Measurements from ENCODE around the gene UROS.
A peak's percentile ranks its signal among the peaks of the same experiment; 100 is the strongest.

UROS gene

GRCh38 chr10:125828311-125828710, 5.3 kb upstream of the UROS start:
- DNase-seq = no peak

DNA sequence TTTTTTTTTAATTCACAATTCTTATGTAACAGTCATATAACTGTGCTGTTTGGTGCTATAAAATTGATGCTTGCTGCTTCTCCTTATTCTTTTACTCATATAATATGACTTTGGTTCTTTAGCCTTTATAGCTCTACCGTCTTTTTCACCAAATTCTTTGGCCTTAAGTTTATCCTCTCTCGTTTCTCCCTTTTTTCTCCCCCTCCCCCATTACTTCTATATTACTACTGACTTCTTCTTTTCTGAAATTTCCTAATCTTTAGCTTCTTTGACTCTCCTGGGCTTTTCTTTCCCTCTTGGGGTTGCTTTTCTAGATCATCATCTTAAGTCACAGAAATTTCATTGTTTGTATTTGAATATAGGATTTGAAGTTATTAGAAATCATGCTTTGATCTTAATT, 4.1 kb upstream of the UROS start:
- no peak for DNase-seq

- no peak for DNase-seq
Measured at GRCh38 chr10:125824736-125825135, 1.7 kb upstream of the UROS start.

- DNase-seq = no peak
Measured at GRCh38 chr10:125823663-125824251, 699 bp upstream of the UROS start.

- no peak for DNase-seq
Measured at GRCh38 chr10:125820701-125821100, 2.4 kb downstream of the UROS start.

- DNase-seq = no peak
Measured at GRCh38 chr10:125817337-125817946, 5.6 kb downstream of the UROS start.

- no peak for DNase-seq
Measured at GRCh38 chr10:125816548-125816947, 6.5 kb downstream of the UROS start.

GRCh38 chr10:125815764-125816163, 7.3 kb downstream of the UROS start:
- DNase-seq = no peak

GRCh38 chr10:125812128-125812750, 10.8 kb downstream of the UROS start:
- DNase-seq = no peak

DNA sequence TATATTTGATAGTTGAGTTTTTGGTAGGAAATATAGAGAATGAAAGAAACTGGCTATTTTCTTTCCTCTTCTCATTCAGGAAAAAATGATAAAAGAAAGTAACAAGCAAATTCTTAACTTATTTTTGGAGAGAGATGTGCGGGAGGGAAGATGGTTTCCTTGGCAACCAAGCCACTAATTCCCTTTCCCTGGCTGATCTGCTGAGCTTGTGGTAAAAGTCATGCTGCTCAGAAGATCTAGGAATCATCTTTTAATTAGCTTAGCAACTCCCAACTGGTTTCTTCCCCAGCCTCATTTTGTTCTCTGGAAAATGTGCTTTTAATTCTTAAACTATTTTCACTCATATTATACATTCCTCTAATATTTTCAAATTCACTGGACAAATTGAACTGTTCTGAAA, 11.8 kb downstream of the UROS start:
- DNase-seq = no peak

DNA sequence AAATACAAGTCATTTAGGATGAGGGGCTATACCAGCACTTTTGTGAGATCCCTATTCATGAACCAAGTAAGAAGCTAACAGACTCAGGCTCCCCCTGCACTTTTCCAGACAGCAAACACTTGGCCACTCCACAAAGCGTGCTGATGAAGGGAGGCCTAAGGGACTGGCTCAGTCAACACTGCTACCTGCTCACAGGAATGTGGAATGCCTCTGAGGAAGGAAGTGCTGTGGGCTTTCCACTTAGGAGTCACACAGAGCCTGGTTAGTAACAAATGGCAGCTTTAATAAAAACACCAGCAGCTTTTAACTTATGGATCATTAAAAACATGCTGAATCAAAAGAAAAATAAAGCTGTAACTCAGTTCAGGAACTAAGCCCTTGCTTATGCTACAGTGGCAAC, 15.0 kb downstream of the UROS start:
- DNase-seq = no peak

DNA sequence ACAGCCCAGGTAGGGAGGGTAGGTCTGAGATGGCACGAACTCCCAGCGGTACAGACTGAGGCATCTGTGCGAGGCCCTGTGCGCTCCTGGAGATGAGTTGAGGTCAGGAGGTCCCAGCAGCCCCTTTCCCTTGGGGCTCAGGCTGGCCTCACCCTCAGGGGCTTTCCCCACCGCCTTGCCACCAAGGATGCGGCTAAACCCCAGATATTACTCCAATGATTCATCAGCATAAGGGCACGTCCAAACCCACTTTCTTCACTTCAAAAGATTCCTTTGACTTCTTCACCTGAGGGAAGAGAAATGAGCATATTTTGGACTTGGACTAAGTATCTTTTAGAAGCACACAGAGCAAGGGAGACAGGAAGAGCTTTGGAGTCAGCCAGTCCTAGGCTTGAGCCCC, 20.3 kb downstream of the UROS start:
- no peak for DNase-seq

DNA sequence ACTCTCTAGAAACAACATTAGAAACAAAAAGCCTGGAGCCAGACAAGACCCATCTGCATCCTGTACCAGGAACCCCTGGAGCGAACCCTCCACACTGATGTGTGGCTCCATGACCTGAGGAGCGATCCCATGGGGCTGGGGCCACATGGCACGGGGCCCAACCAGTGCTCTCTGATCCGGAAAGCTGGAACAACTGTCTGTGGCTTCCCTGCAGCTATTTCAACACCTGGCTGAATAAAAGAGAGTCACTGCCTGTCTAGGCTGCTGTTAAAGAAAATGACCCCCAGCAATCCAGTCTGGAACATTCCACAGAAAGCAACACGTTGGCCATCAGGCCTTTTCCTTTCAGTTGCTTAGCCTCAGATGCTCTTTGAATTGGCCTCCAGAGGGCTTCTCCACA, 20.9 kb downstream of the UROS start:
- DNase-seq = no peak

GRCh38 chr10:125801574-125801973, 21.5 kb downstream of the UROS start:
- DNase-seq = no peak

DNA sequence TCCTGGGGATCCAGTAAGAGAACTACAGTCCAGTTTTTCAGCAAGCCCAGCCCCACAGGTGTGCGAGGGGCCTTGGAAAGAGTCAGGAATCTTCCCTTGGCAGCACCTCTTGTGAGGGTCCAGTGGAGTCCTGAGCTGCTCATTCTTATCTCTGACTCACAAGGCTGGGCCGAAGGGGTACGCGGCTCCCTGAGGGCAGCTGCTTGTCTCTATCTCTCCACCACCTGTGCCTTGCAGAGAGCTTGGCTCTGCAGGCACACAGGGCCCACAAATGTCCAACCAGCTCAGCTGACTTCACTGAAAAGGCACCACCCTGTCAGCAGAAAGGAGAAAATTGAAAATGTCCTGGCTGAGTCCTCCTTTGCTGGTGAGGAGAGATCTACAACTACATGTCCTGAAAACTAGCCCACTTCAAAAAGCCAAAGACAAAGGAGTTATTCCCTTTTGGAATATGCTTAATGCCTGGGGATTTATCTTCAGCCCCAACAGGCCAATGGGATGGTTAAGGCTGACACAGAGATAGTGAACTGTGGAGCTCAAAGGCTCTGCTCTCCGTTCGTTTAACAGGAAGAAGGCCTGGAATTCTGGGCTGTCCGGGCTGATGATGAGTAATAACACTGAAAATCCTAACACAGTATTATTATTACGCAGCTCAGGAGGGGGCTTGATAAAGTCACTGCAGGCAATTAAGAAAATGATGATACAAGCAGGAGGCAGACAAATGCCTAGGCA, 23.4 kb downstream of the UROS start:
- no peak for DNase-seq

- DNase-seq = no peak
Measured at GRCh38 chr10:125797994-125798662, 24.9 kb downstream of the UROS start.

DNA sequence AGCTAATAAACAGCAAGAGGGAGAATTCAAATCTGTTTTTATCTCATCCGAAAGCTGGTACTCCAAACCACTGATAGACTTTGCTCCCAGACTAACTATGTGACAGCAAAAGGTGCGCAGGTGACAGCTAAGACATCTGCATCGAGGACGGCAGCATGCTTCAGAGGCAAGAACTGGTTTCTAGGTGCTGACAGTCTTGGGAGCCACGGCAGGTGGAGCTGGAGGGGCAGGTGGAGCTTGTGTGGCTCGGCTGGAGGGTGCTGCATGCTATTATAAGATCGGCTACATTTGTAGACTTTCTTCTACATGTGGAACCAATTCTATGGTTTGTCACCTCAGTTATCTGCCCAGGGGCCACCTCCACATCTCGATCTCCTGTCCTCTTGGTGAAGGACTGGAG, 25.6 kb downstream of the UROS start:
- DNase-seq = no peak

GRCh38 chr10:125795637-125796190, 27.3 kb downstream of the UROS start:
- DNase-seq = no peak

DNA sequence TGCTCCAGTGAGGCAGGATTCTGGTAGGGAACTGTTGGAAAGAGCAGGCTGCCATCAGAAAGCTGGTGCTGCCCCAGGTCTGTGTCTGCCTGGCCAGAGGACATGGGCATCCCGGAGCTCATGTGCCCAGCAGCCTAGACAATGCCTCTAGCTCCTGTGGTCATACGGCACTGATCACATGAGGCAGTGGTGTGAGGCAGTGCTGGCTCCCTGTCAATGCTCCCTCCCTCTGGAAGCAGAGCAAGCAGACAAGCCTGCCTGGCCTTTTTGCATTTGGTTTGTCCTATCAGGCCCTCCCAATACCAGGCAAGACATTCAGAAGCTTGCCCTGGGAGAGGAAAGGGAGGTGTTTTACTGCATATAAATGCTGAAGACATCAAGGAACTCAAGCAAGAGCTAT, 27.9 kb downstream of the UROS start:
- DNase-seq = no peak

DNA sequence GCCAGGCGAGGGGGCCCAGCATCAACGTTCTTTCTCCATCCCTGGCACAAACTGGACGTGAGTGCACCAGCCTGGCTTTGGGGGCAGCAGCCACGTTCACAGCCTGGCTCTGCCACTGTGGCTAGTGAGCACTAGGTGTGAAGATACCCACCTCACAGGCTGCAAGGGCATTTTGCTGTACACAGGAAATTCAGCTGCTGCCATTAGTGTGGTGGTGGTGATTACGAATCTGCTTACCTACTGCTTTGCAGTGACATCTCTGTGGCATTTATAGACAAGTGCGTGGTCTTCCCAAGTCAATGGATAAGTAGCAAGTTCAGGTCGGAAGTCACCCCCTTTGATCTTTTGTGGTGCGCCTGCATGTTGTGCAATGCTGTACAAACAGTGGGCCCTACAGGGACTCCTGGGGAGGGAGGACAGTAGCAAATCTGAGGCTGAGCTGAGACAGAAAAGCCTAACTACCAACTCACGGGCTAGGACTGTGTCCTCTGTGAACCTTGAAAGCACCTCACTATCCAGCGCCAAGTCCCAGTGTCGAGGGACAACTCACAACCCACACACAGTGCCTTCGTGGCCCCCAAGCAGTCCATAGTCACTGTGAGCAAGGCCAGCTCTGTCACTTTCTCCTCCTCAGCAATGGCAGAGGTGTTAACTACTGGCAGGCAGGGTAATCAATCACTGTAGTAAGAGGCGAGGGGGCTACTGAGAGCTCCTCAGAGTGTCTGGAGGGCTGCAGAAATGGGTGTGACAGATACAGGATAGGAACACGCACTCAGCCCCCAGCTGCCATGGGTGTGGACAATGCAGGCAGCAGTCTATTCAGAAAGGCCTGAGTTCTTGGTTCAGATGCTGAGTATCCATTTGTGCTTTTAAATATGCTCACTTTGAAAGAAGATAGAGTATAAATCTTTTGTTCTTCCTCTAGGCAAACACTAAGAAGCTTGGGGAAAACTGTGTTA, 30.4 kb downstream of the UROS start:
- DNase-seq = no peak

- peak; percentile 2 for DNase-seq
Measured at GRCh38 chr10:125788156-125789034, 34.7 kb downstream of the UROS start.

Data from CD4-positive, alpha-beta T cell treated with Interleukin-17A for 1 hour (primary cell).